Suprapubic skin (tissue), 4 donors: Measurements from ENCODE around the gene UBE2O. TPM values are rescaled to one million over a fixed set of nuclear protein-coding genes. Genes with fewer than 3 reads are reported as not detected.
"Not testable (repeated sequence)": the region's sequence is repeated elsewhere in the genome, so short reads cannot be mapped to it uniquely, and the experiment has no call there.

Experiments used
- DNase-seq, 2 donors: peaks; one replicate each; pipeline ENCODE4 v3.0.0-alpha.2; 2019; ENCODE audit warnings: low spot score in 2 of 2
- H3K27ac ChIP-seq: fragments of 200-600 bp; sonication (generic); one replicate; pipeline ENCODE4 v1.5.1; 2019
- H3K27me3 ChIP-seq: fragments of 200-600 bp; sonication (generic); one replicate; pipeline ENCODE4 v1.5.1; 2019
- H3K36me3 ChIP-seq: fragments of 200-600 bp; sonication (generic); one replicate; pipeline ENCODE4 v1.5.1; 2019
- H3K4me1 ChIP-seq: fragments of 200-600 bp; sonication (generic); one replicate; pipeline ENCODE4 v1.5.1; 2019
- H3K4me3 ChIP-seq: fragments of 200-600 bp; sonication (generic); one replicate; pipeline ENCODE4 v1.5.1; 2019; ENCODE audit warnings: mild to moderate bottlenecking
- H3K9me3 ChIP-seq: fragments of 200-600 bp; sonication (generic); one replicate; pipeline ENCODE4 v1.5.1; 2019
- EP300 ChIP-seq: sonication (generic); formaldehyde crosslinking; IDR thresholded peaks from one replicate; pipeline ENCODE4 v1.6.1; 2017; ENCODE audit warnings: antibody characterized with exemption
- POLR2A ChIP-seq, 2 donors: fragments of 450-650 bp; IDR thresholded peaks; one replicate each; pipeline ENCODE4 v1.6.1; 2017; ENCODE audit warnings: antibody characterized with exemption in 2 of 2, mild to moderate bottlenecking in 2 of 2, moderate library complexity in 2 of 2
- POLR2AphosphoS5 ChIP-seq, 3 donors: sonication (generic); formaldehyde crosslinking; IDR thresholded peaks; one replicate each; pipeline ENCODE4 v1.6.1; 2017; ENCODE audit warnings: antibody characterized with exemption in 3 of 3
- WGBS: methylation state at CpG from one replicate; pipeline ENCODE4 v1.1.5; 2018; 5-methylcytosine and 5-hydroxymethylcytosine counted together
- total RNA-seq, 4 donors: library from RNA; depleted of rRNA; stranded (reverse); fragments of >200 nt; gene quantifications; one replicate each; pipeline ENCODE4 v1.1.0, GENCODE V29; 2016
- TF ChIP-seq, protein P1 (sequence below), 2 donors: fragments of 200-600 bp in 1 of 2; fragments of 450-650 bp in 1 of 2; sonication (generic) in 1 of 2; IDR thresholded peaks; one replicate each; pipeline ENCODE4 v1.5.1; 2016 to 2019; ENCODE audit warnings: antibody characterized with exemption in 2 of 2, mild to moderate bottlenecking in 1 of 2, moderate library complexity in 1 of 2

The UBE2O gene
- total RNA-seq, 4 donors from 2014 or later: 31.3 to 42.0 (median 37.7) TPM

DNA sequence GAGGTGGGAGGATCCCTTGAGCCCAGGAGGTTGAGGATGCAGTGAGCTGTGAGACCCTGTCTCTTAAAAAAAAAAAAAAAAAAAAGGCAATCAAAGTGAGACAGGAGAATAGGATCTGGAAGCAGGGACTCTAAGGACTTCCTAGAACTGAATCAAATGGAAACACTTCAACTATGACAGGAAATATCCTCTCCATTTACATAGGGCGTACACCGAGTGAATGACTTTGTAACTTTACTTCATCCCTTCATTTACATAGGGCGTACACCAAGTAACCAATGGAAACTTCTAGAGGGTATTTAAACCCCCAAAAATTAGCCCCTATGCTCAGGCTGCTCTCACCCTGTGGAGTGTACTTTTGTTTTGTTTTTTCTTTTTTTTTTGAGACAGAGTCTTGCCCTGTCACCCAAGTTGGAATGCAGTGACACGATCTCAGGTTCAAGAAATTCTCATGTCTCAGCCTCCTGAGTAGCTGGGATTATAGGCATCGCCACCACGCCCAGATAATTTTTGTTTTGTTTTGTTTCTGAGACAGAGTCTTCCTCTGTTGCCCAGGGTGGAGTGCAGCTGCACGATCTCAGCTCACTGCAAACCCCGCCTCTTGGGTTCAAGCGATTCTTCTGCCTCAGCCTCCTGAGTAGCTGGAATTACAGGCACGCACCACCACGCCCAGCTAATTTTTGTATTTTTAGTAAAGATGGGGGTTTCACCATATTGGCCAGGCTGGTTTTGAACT lies 89.7 kb downstream of the UBE2O start:
- no peak for TF ChIP-seq POLR2AphosphoS5 (IDR thresholded peaks at IDR 0.05)
- TF ChIP-seq POLR2A (IDR thresholded peaks at IDR 0.05): no peak
- TF ChIP-seq, protein P1, sequence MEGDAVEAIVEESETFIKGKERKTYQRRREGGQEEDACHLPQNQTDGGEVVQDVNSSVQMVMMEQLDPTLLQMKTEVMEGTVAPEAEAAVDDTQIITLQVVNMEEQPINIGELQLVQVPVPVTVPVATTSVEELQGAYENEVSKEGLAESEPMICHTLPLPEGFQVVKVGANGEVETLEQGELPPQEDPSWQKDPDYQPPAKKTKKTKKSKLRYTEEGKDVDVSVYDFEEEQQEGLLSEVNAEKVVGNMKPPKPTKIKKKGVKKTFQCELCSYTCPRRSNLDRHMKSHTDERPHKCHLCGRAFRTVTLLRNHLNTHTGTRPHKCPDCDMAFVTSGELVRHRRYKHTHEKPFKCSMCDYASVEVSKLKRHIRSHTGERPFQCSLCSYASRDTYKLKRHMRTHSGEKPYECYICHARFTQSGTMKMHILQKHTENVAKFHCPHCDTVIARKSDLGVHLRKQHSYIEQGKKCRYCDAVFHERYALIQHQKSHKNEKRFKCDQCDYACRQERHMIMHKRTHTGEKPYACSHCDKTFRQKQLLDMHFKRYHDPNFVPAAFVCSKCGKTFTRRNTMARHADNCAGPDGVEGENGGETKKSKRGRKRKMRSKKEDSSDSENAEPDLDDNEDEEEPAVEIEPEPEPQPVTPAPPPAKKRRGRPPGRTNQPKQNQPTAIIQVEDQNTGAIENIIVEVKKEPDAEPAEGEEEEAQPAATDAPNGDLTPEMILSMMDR (IDR thresholded peaks at IDR 0.05): no peak
- no peak for TF ChIP-seq EP300
- 61% methylated on average over 11 of the region's 11 CpGs for WGBS

DNA sequence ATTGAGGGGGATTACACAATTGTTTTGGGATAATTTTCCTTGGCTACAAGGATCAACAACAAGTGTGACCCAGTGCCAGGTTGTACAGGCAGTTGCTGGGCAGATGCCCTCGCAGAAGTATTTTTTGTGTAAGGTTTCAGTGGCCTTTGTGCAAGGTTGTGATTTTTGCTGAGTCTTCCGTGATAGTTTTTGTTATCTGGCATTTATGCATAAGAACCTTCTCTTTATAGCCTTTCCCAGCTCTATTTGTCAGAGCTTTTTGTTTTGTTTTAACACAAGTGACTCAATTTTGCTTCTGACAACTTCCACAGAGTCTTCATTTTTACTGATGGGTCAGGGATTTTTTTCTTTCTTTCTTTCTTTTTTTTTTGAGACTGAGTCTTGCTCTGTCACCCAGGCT lies 92.5 kb downstream of the UBE2O start:
- Histone ChIP-seq H3K4me1 (peaks cover 36% of the 10 kb centered on the region), H3K27me3 (no peaks in the 10 kb centered on the region), H3K27ac (peak overlapping the region; percentile 88), H3K36me3 (no peaks in the 10 kb centered on the region), H3K4me3 (no peak overlapping the region), H3K9me3 (no peaks in the 10 kb centered on the region)
- 40% methylated on average over 2 of the region's 2 CpGs for WGBS
- no peak for DNase-seq
- TF ChIP-seq, protein P1 (IDR thresholded peaks at IDR 0.05): no peak
- no peak for TF ChIP-seq EP300
- no peak for TF ChIP-seq POLR2A (IDR thresholded peaks at IDR 0.05)
- no peak for TF ChIP-seq POLR2AphosphoS5 (IDR thresholded peaks at IDR 0.05)

More for the DNA sequence above, 89.7 kb downstream of the UBE2O start:
- Histone ChIP-seq H3K27ac (peak overlapping the region; percentile 88), H3K4me3 (no peak overlapping the region), H3K36me3 (no peaks in the 10 kb centered on the region), H3K9me3 (no peaks in the 10 kb centered on the region), H3K27me3 (no peaks in the 10 kb centered on the region), H3K4me1 (peaks cover 39% of the 10 kb centered on the region)
- DNase-seq: no peak

DNA sequence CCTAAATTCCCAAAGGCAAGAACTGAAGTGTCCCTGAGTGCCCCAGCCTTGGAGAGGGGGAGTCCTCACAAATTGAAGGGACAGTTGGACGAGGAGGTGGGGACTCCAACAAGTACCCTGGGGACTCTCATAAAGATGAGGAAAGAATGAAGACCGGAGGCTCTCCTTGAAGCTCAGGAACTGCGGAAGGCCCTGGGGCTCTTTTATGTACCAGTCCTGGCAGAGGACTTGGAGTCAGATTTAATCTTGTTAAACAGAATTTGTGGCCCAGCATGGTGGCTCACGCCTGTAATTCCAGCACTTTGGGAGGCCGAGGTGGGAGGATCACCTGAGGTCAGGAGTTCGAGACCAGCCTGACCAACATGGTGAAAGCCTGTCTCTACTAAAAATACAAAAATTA lies 93.2 kb downstream of the UBE2O start:
- H3K36me3 ChIP-seq, H3K4me3 ChIP-seq, H3K27me3 ChIP-seq, H3K9me3 ChIP-seq, DNase-seq: not testable (repeated sequence)
- peaks cover 38% of the 10 kb centered on the region for H3K4me1 ChIP-seq
- WGBS: 72% methylated on average over 6 of the region's 6 CpGs
- H3K27ac ChIP-seq: peak overlapping the region; percentile 16

DNA sequence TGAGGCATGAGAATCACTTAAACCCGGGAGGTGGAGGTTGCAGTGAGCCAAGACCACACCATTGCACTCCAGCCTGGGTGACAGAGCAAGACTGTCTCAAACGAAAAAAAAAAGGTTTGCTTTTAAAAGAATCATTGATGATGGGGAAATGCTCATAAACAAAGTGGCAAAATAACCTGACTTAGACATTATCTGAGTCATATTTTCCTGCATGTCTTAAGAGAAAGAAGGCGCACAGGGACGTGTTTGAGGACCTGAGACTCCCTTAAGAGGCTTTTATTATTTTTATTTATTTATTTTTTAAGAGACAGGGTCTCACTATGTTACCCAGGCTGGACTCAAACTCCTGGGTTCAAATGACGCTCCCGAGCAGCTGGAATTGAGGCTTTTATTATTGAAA lies 93.6 kb downstream of the UBE2O start:
- H3K36me3 ChIP-seq: no peaks in the 10 kb centered on the region
- no peaks in the 10 kb centered on the region for H3K27me3 ChIP-seq
- DNase-seq: no peak
- no peak overlapping the region for H3K4me3 ChIP-seq
- 83% methylated on average over 6 of the region's 6 CpGs for WGBS
- no peaks in the 10 kb centered on the region for H3K9me3 ChIP-seq
- H3K4me1 ChIP-seq: peaks cover 42% of the 10 kb centered on the region
- TF ChIP-seq, protein P1 (IDR thresholded peaks at IDR 0.05): no peak
- TF ChIP-seq POLR2AphosphoS5 (IDR thresholded peaks at IDR 0.05) (no peak), EP300 (no peak), POLR2A (IDR thresholded peaks at IDR 0.05) (no peak)
- no peak overlapping the region for H3K27ac ChIP-seq

DNA sequence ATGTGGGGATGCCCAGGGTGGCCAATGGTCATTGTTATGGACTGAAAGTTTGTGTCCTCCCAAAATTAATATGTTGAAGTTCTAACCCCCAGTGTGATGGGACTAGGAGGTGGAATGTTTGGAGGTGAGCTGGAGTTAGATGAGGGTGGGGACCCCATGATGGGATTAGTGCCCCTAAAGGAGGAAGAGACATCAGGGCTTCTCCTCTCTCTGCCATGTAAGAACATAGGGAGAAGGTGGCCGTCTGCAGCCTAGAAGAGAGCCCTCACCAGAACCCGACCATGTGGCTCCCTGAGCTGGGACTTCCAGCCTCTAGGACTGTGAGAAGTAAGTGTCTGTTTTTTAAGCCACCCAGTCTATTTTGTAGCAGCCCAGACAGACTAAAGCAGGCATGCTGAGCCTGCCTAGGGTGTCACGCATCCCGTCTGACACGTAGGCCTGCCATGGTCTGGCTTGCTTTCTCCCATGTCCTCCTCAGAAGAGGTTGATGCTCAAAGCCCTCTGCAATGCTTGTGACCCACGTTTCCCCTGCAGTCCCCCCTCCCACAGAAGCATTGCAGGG lies 95.3 kb downstream of the UBE2O start:
- H3K27me3 ChIP-seq: no peaks in the 10 kb centered on the region
- no peaks in the 10 kb centered on the region for H3K36me3 ChIP-seq
- DNase-seq: no peak
- TF ChIP-seq POLR2A (IDR thresholded peaks at IDR 0.05) (no peak), POLR2AphosphoS5 (IDR thresholded peaks at IDR 0.05) (no peak), EP300 (no peak)
- TF ChIP-seq, protein P1 (IDR thresholded peaks at IDR 0.05): no peak
- WGBS: 68% methylated on average over 3 of the region's 6 CpGs
- no peak overlapping the region for H3K27ac ChIP-seq
- no peak overlapping the region for H3K4me3 ChIP-seq
- peaks cover 41% of the 10 kb centered on the region for H3K4me1 ChIP-seq
- no peaks in the 10 kb centered on the region for H3K9me3 ChIP-seq
